Endothelial cell (in vitro differentiated cells): Measurements from ENCODE around the gene MYCBP2. TPM values are rescaled to one million over a fixed set of nuclear protein-coding genes. Genes with fewer than 3 reads are reported as not detected.

Source experiments
- DNase-seq: peaks from one replicate; pipeline ENCODE4 v3.0.0; 2021; ENCODE audit warnings: low spot score
- H3K27ac Mint-ChIP-seq: one replicate; pipeline ENCODE4 v1.8.0; 2021; ENCODE audit warnings: mixed read lengths, inconsistent platforms; ENCODE audit not compliant: unreplicated experiment
- H3K27me3 Mint-ChIP-seq: one replicate; pipeline ENCODE4 v1.8.0; 2021; ENCODE audit warnings: mild to moderate bottlenecking, moderate library complexity, mixed read lengths, inconsistent platforms; ENCODE audit not compliant: unreplicated experiment
- H3K36me3 Mint-ChIP-seq: one replicate; pipeline ENCODE4 v1.8.0; 2021; ENCODE audit warnings: mild to moderate bottlenecking, low read depth, mixed read lengths, inconsistent platforms; ENCODE audit not compliant: unreplicated experiment
- H3K4me1 Mint-ChIP-seq: one replicate; pipeline ENCODE4 v1.8.0; 2021; ENCODE audit warnings: mild to moderate bottlenecking, mixed read lengths, inconsistent platforms; ENCODE audit not compliant: unreplicated experiment
- H3K4me3 Mint-ChIP-seq: one replicate; pipeline ENCODE4 v1.8.0; 2021; ENCODE audit warnings: mild to moderate bottlenecking, mixed read lengths, inconsistent platforms; ENCODE audit not compliant: unreplicated experiment
- H3K9me3 Mint-ChIP-seq: one replicate; pipeline ENCODE4 v1.8.0; 2021; ENCODE audit warnings: mixed read lengths, inconsistent platforms; ENCODE audit not compliant: unreplicated experiment
- CTCF ChIP-seq: fragments of 200-600 bp; sonication (generic); IDR thresholded peaks from one replicate; pipeline ENCODE4 v1.5.0; 2021; ENCODE audit warnings: antibody characterized with exemption; ENCODE audit not compliant: unreplicated experiment
- total RNA-seq: library from RNA; stranded (reverse); fragmentation: NEBNext Ultra II Directional; extraction: Animal tissue kit (Norgen Biotek cat#: 25700); gene quantifications from one replicate; pipeline ENCODE4 v1.2.1, GENCODE V29; 2021; ENCODE audit not compliant: unreplicated experiment

The MYCBP2 gene
- total RNA-seq, 1 donor from 2014 or later: 94.7 TPM

GRCh38 chr13:77338961-77339401 lies 12.1 kb upstream of the MYCBP2 start:
- no peaks in the 10 kb centered on the region for H3K36me3 Mint-ChIP-seq
- TF ChIP-seq CTCF: no peak
- no peaks in the 10 kb centered on the region for H3K9me3 Mint-ChIP-seq
- DNase-seq: no peak
- H3K27me3 Mint-ChIP-seq: peaks cover 3% of the 10 kb centered on the region
- H3K27ac Mint-ChIP-seq: no peak overlapping the region
- peaks cover 5% of the 10 kb centered on the region for H3K4me1 Mint-ChIP-seq
- no peak overlapping the region for H3K4me3 Mint-ChIP-seq

GRCh38 chr13:77338329-77338728 lies 11.4 kb upstream of the MYCBP2 start:
- Mint-ChIP-seq H3K4me1 (peaks cover 5% of the 10 kb centered on the region), H3K9me3 (no peaks in the 10 kb centered on the region), H3K27me3 (peaks cover 3% of the 10 kb centered on the region), H3K36me3 (no peaks in the 10 kb centered on the region), H3K4me3 (no peak overlapping the region), H3K27ac (no peak overlapping the region)
- DNase-seq: no peak
- no peak for TF ChIP-seq CTCF

- peaks cover 3% of the 10 kb centered on the region for H3K27me3 Mint-ChIP-seq
- no peaks in the 10 kb centered on the region for H3K36me3 Mint-ChIP-seq
- no peak for TF ChIP-seq CTCF
- no peaks in the 10 kb centered on the region for H3K9me3 Mint-ChIP-seq
- no peak overlapping the region for H3K4me3 Mint-ChIP-seq
- peaks cover 5% of the 10 kb centered on the region for H3K4me1 Mint-ChIP-seq
- no peak overlapping the region for H3K27ac Mint-ChIP-seq
- DNase-seq: no peak
Measured at GRCh38 chr13:77337159-77337558, 10.3 kb upstream of the MYCBP2 start.

- Mint-ChIP-seq H3K4me3 (no peak overlapping the region), H3K9me3 (no peaks in the 10 kb centered on the region), H3K27me3 (peaks cover 3% of the 10 kb centered on the region), H3K4me1 (peaks cover 12% of the 10 kb centered on the region), H3K27ac (no peak overlapping the region), H3K36me3 (no peaks in the 10 kb centered on the region)
- TF ChIP-seq CTCF: no peak
- no peak for DNase-seq
Measured at GRCh38 chr13:77335543-77335942, 8.6 kb upstream of the MYCBP2 start.

- no peaks in the 10 kb centered on the region for H3K9me3 Mint-ChIP-seq
- peaks cover 8% of the 10 kb centered on the region for H3K27me3 Mint-ChIP-seq
- no peak for TF ChIP-seq CTCF
- peaks cover 13% of the 10 kb centered on the region for H3K4me1 Mint-ChIP-seq
- no peak overlapping the region for H3K27ac Mint-ChIP-seq
- H3K4me3 Mint-ChIP-seq: no peak overlapping the region
- DNase-seq: no peak
- H3K36me3 Mint-ChIP-seq: no peaks in the 10 kb centered on the region
Measured at GRCh38 chr13:77333594-77333993, 6.7 kb upstream of the MYCBP2 start.
